Stimulated activated naive B cell treated with anti-CD40 and anti-IgM and Interleukin-4, amounts not matched to agents 10 μg/mL and 1 μg/mL and 100 μg/mL, for 72 hours (primary cell): ENCODE data around the gene PRKCE.

Experiments
- ATAC-seq, 2 donors: fragments of 150-1000 bp; cut with Tn5 transposase; replicated peaks; 2 replicates each; pipeline ENCODE4 v1.10.0; 2021; ENCODE audit warnings: moderate library complexity in 1 of 2
- DNase-seq: peaks from one replicate; pipeline ENCODE4 v3.0.0; 2021
- H3K27ac Mint-ChIP-seq: one replicate; pipeline ENCODE4 v1.8.0; 2022; ENCODE audit warnings: mild to moderate bottlenecking, mixed read lengths
- H3K27me3 Mint-ChIP-seq, 2 donors: one replicate each; pipeline ENCODE4 v1.8.0; 2022; ENCODE audit warnings: mixed read lengths in 2 of 2
- H3K36me3 Mint-ChIP-seq, 2 donors: one replicate each; pipeline ENCODE4 v1.8.0; 2022; ENCODE audit warnings: mixed read lengths in 2 of 2, mild to moderate bottlenecking in 1 of 2
- H3K4me1 Mint-ChIP-seq, 2 donors: one replicate each; pipeline ENCODE4 v1.8.0; 2022; ENCODE audit warnings: mixed read lengths in 2 of 2, mild to moderate bottlenecking in 1 of 2
- H3K4me3 Mint-ChIP-seq, 2 donors: one replicate each; pipeline ENCODE4 v1.8.0; 2022; ENCODE audit warnings: mild to moderate bottlenecking in 2 of 2, mixed read lengths in 2 of 2, moderate library complexity in 1 of 2
- H3K9me3 Mint-ChIP-seq, 2 donors: one replicate each; pipeline ENCODE4 v1.8.0; 2022; ENCODE audit warnings: mixed read lengths in 2 of 2, mild to moderate bottlenecking in 1 of 2

The PRKCE gene

GRCh38 chr2:46175419-46175818 lies 523.9 kb downstream of the PRKCE start:
- H3K36me3 Mint-ChIP-seq = peaks cover 10 to 14% of the 10 kb centered on the region in 2 donors
- ATAC-seq = no peak
- no peaks in the 10 kb centered on the region for H3K9me3 Mint-ChIP-seq
- DNase-seq = no peak
- H3K27ac Mint-ChIP-seq = no peak overlapping the region
- peaks cover 5 to 11% of the 10 kb centered on the region in 2 donors for H3K4me1 Mint-ChIP-seq
- H3K27me3 Mint-ChIP-seq = no peaks in the 10 kb centered on the region
- H3K4me3 Mint-ChIP-seq = no peak overlapping the region

- H3K4me3 Mint-ChIP-seq = no peak overlapping the region
- peaks cover 13 to 21% of the 10 kb centered on the region in 2 donors for H3K36me3 Mint-ChIP-seq
- peaks cover 5 to 11% of the 10 kb centered on the region in 2 donors for H3K4me1 Mint-ChIP-seq
- DNase-seq = no peak
- no peaks in the 10 kb centered on the region for H3K9me3 Mint-ChIP-seq
- H3K27ac Mint-ChIP-seq = no peak overlapping the region
- no peak for ATAC-seq
- no peaks in the 10 kb centered on the region for H3K27me3 Mint-ChIP-seq
Measured at GRCh38 chr2:46177461-46178089, 526.1 kb downstream of the PRKCE start.

GRCh38 chr2:46179037-46179621 lies 527.7 kb downstream of the PRKCE start:
- ATAC-seq (peak; percentile 85 to 97), DNase-seq (peak; percentile 22)
- Mint-ChIP-seq H3K9me3 (no peaks in the 10 kb centered on the region), H3K4me1 (peaks cover 5 to 11% of the 10 kb centered on the region in 2 donors), H3K27ac (no peak overlapping the region), H3K36me3 (peaks cover 16 to 33% of the 10 kb centered on the region in 2 donors), H3K4me3 (no peak overlapping the region), H3K27me3 (no peaks in the 10 kb centered on the region)

- ATAC-seq = no peak
- DNase-seq = no peak
- Mint-ChIP-seq H3K27me3 (no peaks in the 10 kb centered on the region), H3K9me3 (no peaks in the 10 kb centered on the region), H3K4me1 (peaks cover 5 to 11% of the 10 kb centered on the region in 2 donors), H3K27ac (no peak overlapping the region), H3K4me3 (no peak overlapping the region), H3K36me3 (peaks cover 13 to 36% of the 10 kb centered on the region in 2 donors)
Measured at GRCh38 chr2:46180189-46180588, 528.7 kb downstream of the PRKCE start.

GRCh38 chr2:46181306-46181705 lies 529.8 kb downstream of the PRKCE start:
- Mint-ChIP-seq H3K9me3 (no peaks in the 10 kb centered on the region), H3K36me3 (peaks cover 15 to 39% of the 10 kb centered on the region in 2 donors), H3K27me3 (no peaks in the 10 kb centered on the region), H3K4me3 (no peak overlapping the region), H3K27ac (no peak overlapping the region), H3K4me1 (peaks cover 5 to 11% of the 10 kb centered on the region in 2 donors)
- no peak for ATAC-seq
- DNase-seq = no peak

- no peak overlapping the region for H3K27ac Mint-ChIP-seq
- H3K4me3 Mint-ChIP-seq = no peak overlapping the region
- ATAC-seq (no peak), DNase-seq (no peak)
- H3K27me3 Mint-ChIP-seq = no peaks in the 10 kb centered on the region
- peaks cover 15 to 39% of the 10 kb centered on the region in 2 donors for H3K36me3 Mint-ChIP-seq
- H3K4me1 Mint-ChIP-seq = peaks cover 5 to 13% of the 10 kb centered on the region in 2 donors
- no peaks in the 10 kb centered on the region for H3K9me3 Mint-ChIP-seq
Measured at GRCh38 chr2:46181789-46182530, 530.5 kb downstream of the PRKCE start.

GRCh38 chr2:46183426-46183825 lies 532.0 kb downstream of the PRKCE start:
- no peaks in the 10 kb centered on the region for H3K27me3 Mint-ChIP-seq
- no peak overlapping the region for H3K4me3 Mint-ChIP-seq
- ATAC-seq = no peak
- H3K36me3 Mint-ChIP-seq = peaks cover 15 to 42% of the 10 kb centered on the region in 2 donors
- no peak overlapping the region for H3K27ac Mint-ChIP-seq
- no peak for DNase-seq
- H3K4me1 Mint-ChIP-seq = peaks cover 8 to 17% of the 10 kb centered on the region in 2 donors
- H3K9me3 Mint-ChIP-seq = no peaks in the 10 kb centered on the region

GRCh38 chr2:46184794-46185583 lies 533.5 kb downstream of the PRKCE start:
- Mint-ChIP-seq H3K4me1 (peaks cover 3 to 6% of the 10 kb centered on the region in 2 donors), H3K27ac (no peak overlapping the region), H3K27me3 (no peaks in the 10 kb centered on the region), H3K9me3 (no peaks in the 10 kb centered on the region), H3K36me3 (peaks cover 14 to 42% of the 10 kb centered on the region in 2 donors), H3K4me3 (no peak overlapping the region)
- DNase-seq (no peak), ATAC-seq (no peak)

GRCh38 chr2:46187112-46187618 lies 535.7 kb downstream of the PRKCE start:
- no peak for DNase-seq
- Mint-ChIP-seq H3K4me1 (peaks cover 3 to 6% of the 10 kb centered on the region in 2 donors), H3K9me3 (peaks cover 0 to 3% of the 10 kb centered on the region in 2 donors), H3K27me3 (no peaks in the 10 kb centered on the region), H3K27ac (peak overlapping the region; percentile 4), H3K4me3 (peak overlapping the region in 1 of 2 donors; percentile 28), H3K36me3 (peaks cover 9 to 35% of the 10 kb centered on the region in 2 donors)
- peak; percentile 45 to 50 for ATAC-seq

GRCh38 chr2:46188041-46188716 lies 536.7 kb downstream of the PRKCE start:
- H3K27me3 Mint-ChIP-seq = no peaks in the 10 kb centered on the region
- peaks cover 6 to 27% of the 10 kb centered on the region in 2 donors for H3K36me3 Mint-ChIP-seq
- ATAC-seq (no peak), DNase-seq (no peak)
- H3K4me3 Mint-ChIP-seq = no peak overlapping the region
- H3K9me3 Mint-ChIP-seq = peaks cover 0 to 3% of the 10 kb centered on the region in 2 donors
- H3K27ac Mint-ChIP-seq = no peak overlapping the region
- H3K4me1 Mint-ChIP-seq = peaks cover 3 to 6% of the 10 kb centered on the region in 2 donors

- peaks cover 0 to 3% of the 10 kb centered on the region in 2 donors for H3K9me3 Mint-ChIP-seq
- no peaks in the 10 kb centered on the region for H3K27me3 Mint-ChIP-seq
- H3K27ac Mint-ChIP-seq = no peak overlapping the region
- no peaks in the 10 kb centered on the region for H3K4me1 Mint-ChIP-seq
- no peak overlapping the region for H3K4me3 Mint-ChIP-seq
- ATAC-seq = no peak
- peaks cover 0 to 3% of the 10 kb centered on the region in 2 donors for H3K36me3 Mint-ChIP-seq
- no peak for DNase-seq
Measured at GRCh38 chr2:46193356-46193755, 541.9 kb downstream of the PRKCE start.

- Mint-ChIP-seq H3K4me1 (no peaks in the 10 kb centered on the region), H3K9me3 (peaks cover 0 to 3% of the 10 kb centered on the region in 2 donors), H3K27me3 (no peaks in the 10 kb centered on the region), H3K4me3 (no peak overlapping the region), H3K27ac (no peak overlapping the region), H3K36me3 (peaks cover 0 to 3% of the 10 kb centered on the region in 2 donors)
- no peak for DNase-seq
- ATAC-seq = no peak
Measured at GRCh38 chr2:46193855-46194254, 542.4 kb downstream of the PRKCE start.

- no peak for DNase-seq
- Mint-ChIP-seq H3K27me3 (no peaks in the 10 kb centered on the region), H3K9me3 (peaks cover 0 to 3% of the 10 kb centered on the region in 2 donors), H3K36me3 (no peaks in the 10 kb centered on the region), H3K4me1 (peaks cover 0 to 1% of the 10 kb centered on the region in 2 donors), H3K4me3 (no peak overlapping the region), H3K27ac (no peak overlapping the region)
- no peak for ATAC-seq
Measured at GRCh38 chr2:46194856-46195255, 543.4 kb downstream of the PRKCE start.
